Hepatocyte (in vitro differentiated cells): Measurements from ENCODE around the gene AGBL5. TPM values are rescaled to one million over a fixed set of nuclear protein-coding genes. Genes with fewer than 3 reads are reported as not detected.

Source experiments
- DNase-seq: peaks from one replicate; pipeline ENCODE4 v3.0.0-alpha.2; 2016; ENCODE audit warnings: low spot score
- H2AFZ ChIP-seq: fragments of 200-600 bp; sonication (generic); 2 replicates; pipeline ENCODE4 v1.6.0; 2016; ENCODE audit warnings: antibody characterized with exemption, mild to moderate bottlenecking
- H3K27ac ChIP-seq: fragments of 200-600 bp; sonication (generic); 2 replicates; pipeline ENCODE4 v1.5.1; 2016; ENCODE audit warnings: mild to moderate bottlenecking
- H3K27me3 ChIP-seq: fragments of 200-600 bp; sonication (generic); 2 replicates; pipeline ENCODE4 v1.6.1; 2016
- H3K36me3 ChIP-seq: fragments of 200-600 bp; sonication (generic); replicated peaks from 2 replicates; pipeline ENCODE4 v1.5.1; 2016; ENCODE audit warnings: low read depth; ENCODE audit not compliant: insufficient read depth
- H3K4me1 ChIP-seq: fragments of 200-600 bp; sonication (generic); 2 replicates; pipeline ENCODE4 v1.5.1; 2016; ENCODE audit warnings: mild to moderate bottlenecking, moderate library complexity; ENCODE audit not compliant: insufficient read depth
- H3K4me2 ChIP-seq: fragments of 200-600 bp; sonication (generic); 2 replicates; pipeline ENCODE4 v1.6.0; 2016
- H3K4me3 ChIP-seq: fragments of 200-600 bp; sonication (generic); 2 replicates; pipeline ENCODE4 v1.5.1; 2016; ENCODE audit warnings: mild to moderate bottlenecking
- H3K79me2 ChIP-seq: fragments of 200-600 bp; sonication (generic); 2 replicates; pipeline ENCODE4 v1.6.0; 2017; ENCODE audit warnings: mild to moderate bottlenecking
- H3K9me2 ChIP-seq: fragments of 200-600 bp; sonication (generic); replicated peaks from 2 replicates; pipeline ENCODE4 v1.6.0; 2017; ENCODE audit warnings: mild to moderate bottlenecking; ENCODE audit not compliant: insufficient read depth
- H3K9me3 ChIP-seq: fragments of 200-600 bp; sonication (generic); 2 replicates; pipeline ENCODE4 v1.5.1; 2016; ENCODE audit warnings: low read depth, mild to moderate bottlenecking
- H4K20me1 ChIP-seq: fragments of 200-600 bp; sonication (generic); 2 replicates; pipeline ENCODE4 v1.6.0; 2016; ENCODE audit warnings: mild to moderate bottlenecking; ENCODE audit not compliant: insufficient read depth, poor library complexity, severe bottlenecking
- CTCF ChIP-seq: fragments of 200-600 bp; sonication (generic); IDR thresholded peaks from 2 replicates; pipeline ENCODE4 v1.5.1; 2016; ENCODE audit warnings: antibody characterized with exemption, mild to moderate bottlenecking; ENCODE audit not compliant: poor library complexity
- EZH2 ChIP-seq: fragments of 200-600 bp; sonication (generic); IDR thresholded peaks from 2 replicates; pipeline ENCODE4 v1.6.1; 2016; ENCODE audit warnings: antibody characterized with exemption, mild to moderate bottlenecking, borderline replicate concordance
- EZH2phosphoT487 ChIP-seq: fragments of 200-600 bp; sonication (generic); IDR thresholded peaks from one replicate; pipeline ENCODE4 v1.6.1; 2018; ENCODE audit warnings: antibody characterized with exemption, mild to moderate bottlenecking, low read depth, moderate library complexity; ENCODE audit not compliant: unreplicated experiment, severe bottlenecking
- WGBS: methylation state at CpG from one replicate; pipeline ENCODE4 v1.1.6; 2016; ENCODE audit warnings: low lambda C conversion rate; ENCODE audit errors: missing lambda C conversion rate; 5-methylcytosine and 5-hydroxymethylcytosine counted together
- polyA plus RNA-seq: library from polyadenylated mRNA; unstranded; fragments of >200 nt; fragmentation: Nextera tagmentation; extraction: Ambion mirVana; gene quantifications from 2 replicates; pipeline ENCODE4 v1.2.1, GENCODE V29; 2016
- total RNA-seq: library from RNA; depleted of rRNA; stranded (reverse); fragments of >200 nt; gene quantifications from 2 replicates; pipeline ENCODE4 v1.2.3, GENCODE V29; 2014

Gene AGBL5
- total and polyA plus RNA-seq, 2 experiments from 2014 or later: 12.9 to 20.2 TPM

- no peaks in the 10 kb centered on the region for H3K27me3 ChIP-seq
- DNase-seq: no peak
- no peak overlapping the region for H3K4me3 ChIP-seq
- H3K79me2 ChIP-seq: peaks cover 34% of the 10 kb centered on the region
- 93% methylated on average over 2 of the region's 2 CpGs for WGBS
- H3K9me2 ChIP-seq: no peaks in the 10 kb centered on the region
- TF ChIP-seq CTCF (no peak), EZH2phosphoT487 (no peak), EZH2 (no peak)
- no peaks in the 10 kb centered on the region for H4K20me1 ChIP-seq
- H3K36me3 ChIP-seq: no peaks in the 10 kb centered on the region
- peaks cover 6% of the 10 kb centered on the region for H3K4me1 ChIP-seq
- no peaks in the 10 kb centered on the region for H3K9me3 ChIP-seq
- no peak overlapping the region for H3K4me2 ChIP-seq
- H2AFZ ChIP-seq: no peak overlapping the region
- H3K27ac ChIP-seq: no peak overlapping the region
Observed at GRCh38 chr2:27029051-27029450, 22.4 kb upstream of the AGBL5 start.

GRCh38 chr2:27032495-27033252 lies 18.8 kb upstream of the AGBL5 start, which contains the start of gene TMEM214:
TSS of gene TMEM214 (plus strand) at chr2:27032965. CDS start at chr2:27033016, 51 bp downstream.
- H3K4me1 ChIP-seq: peaks cover 12% of the 10 kb centered on the region
- no peaks in the 10 kb centered on the region for H3K36me3 ChIP-seq
- peak within 1 kb of the TSS; percentile 92 for H3K4me2 ChIP-seq
- H2AFZ ChIP-seq: peak within 1 kb of the TSS; percentile 99
- no peaks in the 10 kb centered on the region for H3K27me3 ChIP-seq
- no peaks in the 10 kb centered on the region for H3K9me2 ChIP-seq
- peaks cover 5% of the 10 kb centered on the region for H4K20me1 ChIP-seq
- peak within 1 kb of the TSS; percentile 70 for H3K4me3 ChIP-seq
- H3K79me2 ChIP-seq: peaks cover 49% of the 10 kb centered on the region
- TF ChIP-seq EZH2: no peak
- no peak for TF ChIP-seq EZH2phosphoT487
- peak; percentile 6 for TF ChIP-seq CTCF
- WGBS: 1% methylated on average over 53 of the region's 76 CpGs
- H3K9me3 ChIP-seq: no peaks in the 10 kb centered on the region
- H3K27ac ChIP-seq: peak within 1 kb of the TSS; percentile 65
- DNase-seq: peak; percentile 93

GRCh38 chr2:27033253-27033852 lies 18.1 kb upstream of the AGBL5 start:
- H3K9me3 ChIP-seq: no peaks in the 10 kb centered on the region
- TF ChIP-seq CTCF (no peak), EZH2phosphoT487 (no peak), EZH2 (no peak)
- peaks cover 12% of the 10 kb centered on the region for H3K4me1 ChIP-seq
- H4K20me1 ChIP-seq: peaks cover 5% of the 10 kb centered on the region
- H3K79me2 ChIP-seq: peaks cover 49% of the 10 kb centered on the region
- H3K27ac ChIP-seq: peak overlapping the region; percentile 58
- no peaks in the 10 kb centered on the region for H3K9me2 ChIP-seq
- WGBS: 16% methylated on average over 11 of the region's 11 CpGs
- no peaks in the 10 kb centered on the region for H3K27me3 ChIP-seq
- H3K4me3 ChIP-seq: peak overlapping the region; percentile 70
- H3K36me3 ChIP-seq: no peaks in the 10 kb centered on the region
- peak overlapping the region; percentile 92 for H3K4me2 ChIP-seq
- no peak for DNase-seq
- H2AFZ ChIP-seq: peak overlapping the region; percentile 99
